Heart left ventricle (tissue), 16 donors: ENCODE data around the gene CADM2. TPM values are rescaled to one million over a fixed set of nuclear protein-coding genes. Genes with fewer than 3 reads are reported as not detected.

Experiments
- ATAC-seq, 4 donors: fragments of 200-7000 bp; cut with Tn5 transposase; one replicate each; pipeline ENCODE4 v1.9.1; 2020 to 2022; ENCODE audit warnings: moderate library complexity in 4 of 4, mild to moderate bottlenecking in 3 of 4, moderate number of reproducible peaks in 1 of 4
- DNase-seq, 5 donors: peaks; one replicate each; pipeline ENCODE4 v3.0.0-alpha.2; 2020
- H3K27ac ChIP-seq, 12 donors: fragments of 200-600 bp; sonication (generic) in 4 of 12; one replicate each; pipeline versions ENCODE4 v1.5.0 to v1.8.0; 2016 to 2022; ENCODE audit warnings: mild to moderate bottlenecking in 2 of 12
- H3K27me3 ChIP-seq, 9 donors: fragments of 200-600 bp; sonication (generic) in 2 of 9; one replicate each; pipeline versions ENCODE4 v1.5.1 to v1.8.0; 2016 to 2022; ENCODE audit warnings: mild to moderate bottlenecking in 3 of 9
- H3K36me3 ChIP-seq, 9 donors: fragments of 200-600 bp; sonication (generic) in 2 of 9; one replicate each; pipeline versions ENCODE4 v1.5.0 to v1.8.0; 2018 to 2022; ENCODE audit warnings: mild to moderate bottlenecking in 2 of 9
- H3K4me1 ChIP-seq, 12 donors: fragments of 200-600 bp; sonication (generic) in 4 of 12; one replicate each; pipeline versions ENCODE4 v1.5.0 to v1.8.0; 2016 to 2022; ENCODE audit warnings: mild to moderate bottlenecking in 3 of 12
- H3K4me3 ChIP-seq, 12 donors: fragments of 200-600 bp; sonication (generic) in 4 of 12; one replicate each; pipeline versions ENCODE4 v1.5.0 to v1.8.0; 2017 to 2022; ENCODE audit warnings: mild to moderate bottlenecking in 9 of 12, moderate library complexity in 4 of 12
- H3K9me3 ChIP-seq, 12 donors: fragments of 200-600 bp; sonication (generic) in 4 of 12; one replicate each; pipeline versions ENCODE4 v1.5.0 to v1.8.0; 2016 to 2022; ENCODE audit warnings: mild to moderate bottlenecking in 1 of 12
- POLR2A ChIP-seq, 2 donors: fragments of 450-650 bp; IDR thresholded peaks; one replicate each; pipeline ENCODE4 v1.6.1; 2017; ENCODE audit warnings: antibody characterized with exemption in 2 of 2, mild to moderate bottlenecking in 2 of 2, moderate library complexity in 2 of 2
- WGBS, 4 donors: extraction: QIAGEN DNeasy Blood & Tissue Kit in 2 of 4; methylation state at CpG; one replicate each; pipeline versions ENCODE4 v1.1.5 to v1.1.7; 2013 to 2018; 5-methylcytosine and 5-hydroxymethylcytosine counted together
- intact Hi-C, 10 donors: fragments of 100-400 bp; cut with DNase I; formaldehyde crosslinking; loops; one replicate each; pipeline versions ENCODE4 v1.11.1 to v1.14.2; 2022
- polyA plus RNA-seq, 2 donors: library from polyadenylated mRNA; stranded (reverse); fragments of 200-250 nt; gene quantifications; one replicate each; pipeline ENCODE4 v1.2.3, GENCODE V29; 2013
- total RNA-seq, 9 donors: library from RNA; depleted of rRNA in 2 of 9; stranded (reverse); fragments of >200 nt in 2 of 9; fragmentation: NEBNext Ultra II Directional in 3 of 9; extraction: Animal tissue kit (Norgen Biotek cat#: 25700) in 3 of 9; gene quantifications; one replicate each; pipeline versions ENCODE4 v1.1.0 to v1.2.4, GENCODE V29; 2016 to 2023
- TF ChIP-seq, protein P1 (sequence below), 12 donors: fragments of 200-600 bp; sonication (generic) in 4 of 12; IDR thresholded peaks; one replicate each; pipeline versions ENCODE4 v1.5.0 to v1.8.0; 2018 to 2022; ENCODE audit warnings: antibody characterized with exemption in 12 of 12, mild to moderate bottlenecking in 5 of 12
- donor health status: ischemic (EF 13 %, LVEDD 7.1; RV severe dilation, severe dysfunction).
- donor health status: healthy with polysubstance abuse.
- donor health status: DM: no; HTN: yes; CAD: no.
- donor health status: DM: no; HTN: no; CAD: no.
- donor health status: ischemic (EF 25% LVEDD 6.9; RV normal size, moderate dysfunction).
- donor health status: ischemic (EF 25% LVEDD 5.7; RV mildly dilated, moderate dysfunction).
- donor health status: healthy.
- donor health status: DM: yes; HTN: yes; CAD: no.
- donor health status: ischemic (EF 35%, LVEDD 5.7; RV mildly dilated, moderate dysfunction).
- donor health status: nonischemic (EF 11% LVEDD 7.7; RV severe dilation, severe dysfunction).
- donor health status: DM: yes; HTN: yes; CAD: no.
- donor health status: PGD.
- donor health status: ischemic (EF 29% LVEDD 5.4; RV normal size, mild dysfunction).
- donor health status: nonischemic (EF 23%, LVEDD 6.1; RV moderate dilation, normal function).

Gene CADM2
- total and polyA plus RNA-seq, 11 donors: 0.19 to 2.3 (median 0.69) TPM

DNA sequence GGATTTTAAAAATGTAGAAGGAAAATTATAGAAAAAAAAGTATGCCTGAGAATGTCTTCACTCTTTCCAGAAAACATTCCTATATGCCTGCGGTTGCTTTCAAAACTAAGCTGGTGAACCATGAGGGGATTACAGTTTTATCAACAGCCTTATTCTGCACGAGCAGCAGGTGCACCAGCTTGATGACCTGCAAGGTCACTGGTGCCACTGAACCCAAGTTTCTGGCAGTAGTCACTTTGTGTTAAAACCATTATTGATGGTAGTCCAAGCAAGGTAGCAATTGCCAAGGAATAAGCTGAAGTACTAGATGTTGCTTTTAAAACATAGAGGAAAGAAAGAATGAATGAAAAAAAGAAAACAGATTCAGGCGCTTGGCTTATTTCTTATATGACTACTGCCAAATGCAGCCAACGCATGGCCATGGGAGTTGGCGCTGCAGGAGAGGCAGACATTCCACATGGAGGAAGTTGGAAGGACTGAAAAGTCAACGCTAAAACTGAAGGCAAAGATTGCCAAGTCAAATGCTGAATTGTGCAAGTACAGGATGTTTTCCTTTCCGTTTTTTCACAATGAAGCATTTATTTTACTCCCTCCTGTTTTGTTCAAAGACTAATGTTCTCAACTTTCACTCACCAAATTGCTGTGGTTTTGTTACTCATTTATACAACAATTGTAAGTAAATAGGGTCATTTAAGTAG, 601.4 kb downstream of the CADM2 start:
- Histone ChIP-seq H3K27me3 (no peaks in the 10 kb centered on the region), H3K4me3 (no peak overlapping the region), H3K27ac (no peak overlapping the region), H3K4me1 (no peaks in the 10 kb centered on the region), H3K9me3 (no peaks in the 10 kb centered on the region), H3K36me3 (no peaks in the 10 kb centered on the region)
- DNase-seq (peak in 3 of 5 donors; percentile 9 to 36 (median 32)), ATAC-seq (peak in 3 of 4 donors; percentile 57 to 87 (median 74))
- intact Hi-C loops: no loop called here
- TF ChIP-seq POLR2A (IDR thresholded peaks at IDR 0.05): no peak
- TF ChIP-seq, protein P1, sequence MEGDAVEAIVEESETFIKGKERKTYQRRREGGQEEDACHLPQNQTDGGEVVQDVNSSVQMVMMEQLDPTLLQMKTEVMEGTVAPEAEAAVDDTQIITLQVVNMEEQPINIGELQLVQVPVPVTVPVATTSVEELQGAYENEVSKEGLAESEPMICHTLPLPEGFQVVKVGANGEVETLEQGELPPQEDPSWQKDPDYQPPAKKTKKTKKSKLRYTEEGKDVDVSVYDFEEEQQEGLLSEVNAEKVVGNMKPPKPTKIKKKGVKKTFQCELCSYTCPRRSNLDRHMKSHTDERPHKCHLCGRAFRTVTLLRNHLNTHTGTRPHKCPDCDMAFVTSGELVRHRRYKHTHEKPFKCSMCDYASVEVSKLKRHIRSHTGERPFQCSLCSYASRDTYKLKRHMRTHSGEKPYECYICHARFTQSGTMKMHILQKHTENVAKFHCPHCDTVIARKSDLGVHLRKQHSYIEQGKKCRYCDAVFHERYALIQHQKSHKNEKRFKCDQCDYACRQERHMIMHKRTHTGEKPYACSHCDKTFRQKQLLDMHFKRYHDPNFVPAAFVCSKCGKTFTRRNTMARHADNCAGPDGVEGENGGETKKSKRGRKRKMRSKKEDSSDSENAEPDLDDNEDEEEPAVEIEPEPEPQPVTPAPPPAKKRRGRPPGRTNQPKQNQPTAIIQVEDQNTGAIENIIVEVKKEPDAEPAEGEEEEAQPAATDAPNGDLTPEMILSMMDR (IDR thresholded peaks at IDR 0.05): no peak
- WGBS, 4 donors: 36 to 49% (median 39%) methylated on average over 7 of the region's 7 CpGs

DNA sequence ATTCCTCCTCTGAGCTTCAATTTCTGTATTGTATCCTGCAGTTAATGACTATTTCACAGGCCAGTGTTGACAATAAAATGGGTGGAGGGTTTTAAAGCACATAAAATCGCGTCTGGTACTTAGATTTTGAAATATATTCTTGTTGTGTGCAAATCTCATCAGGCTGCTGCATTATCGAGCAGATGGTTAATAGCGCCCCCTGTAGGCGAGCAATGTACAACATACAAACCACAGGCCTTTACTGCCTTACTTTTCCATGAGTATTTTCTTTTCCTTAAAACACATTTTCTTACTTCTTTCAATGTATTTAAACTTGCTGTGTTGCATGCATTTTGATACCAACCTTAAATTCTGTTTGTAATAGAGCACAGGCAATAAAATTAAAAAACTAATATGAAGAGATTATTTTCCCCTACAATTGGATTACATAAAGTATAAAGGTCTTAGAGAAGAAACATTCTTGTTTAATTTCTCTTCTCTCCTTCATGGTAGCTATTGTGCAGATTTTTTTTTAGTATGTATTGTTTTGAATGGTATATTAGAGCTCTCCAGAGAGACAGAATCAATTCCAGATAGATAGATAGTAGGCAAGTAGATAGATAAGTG, 608.4 kb downstream of the CADM2 start:
- no peaks in the 10 kb centered on the region for H3K9me3 ChIP-seq
- no peak overlapping the region for H3K27ac ChIP-seq
- no peak for ATAC-seq
- H3K36me3 ChIP-seq: no peaks in the 10 kb centered on the region
- intact Hi-C loops: loop anchor here in 2 of 10 donors (1.0 to 5.0 kb wide), 2 partner anchors 9 to 265 kb away; no protein-coding TSS in a partner anchor
- H3K4me1 ChIP-seq: no peaks in the 10 kb centered on the region
- TF ChIP-seq, protein P1 (IDR thresholded peaks at IDR 0.05): peak; percentile 33 to 68 (median 58)
- no peak for TF ChIP-seq POLR2A (IDR thresholded peaks at IDR 0.05)
- 2 to 8% (median 3%) methylated on average over 5 of the region's 5 CpGs for WGBS, 4 donors
- H3K27me3 ChIP-seq: no peaks in the 10 kb centered on the region
- no peak overlapping the region for H3K4me3 ChIP-seq
- DNase-seq: peak in 3 of 5 donors; percentile 8 to 52 (median 35)

DNA sequence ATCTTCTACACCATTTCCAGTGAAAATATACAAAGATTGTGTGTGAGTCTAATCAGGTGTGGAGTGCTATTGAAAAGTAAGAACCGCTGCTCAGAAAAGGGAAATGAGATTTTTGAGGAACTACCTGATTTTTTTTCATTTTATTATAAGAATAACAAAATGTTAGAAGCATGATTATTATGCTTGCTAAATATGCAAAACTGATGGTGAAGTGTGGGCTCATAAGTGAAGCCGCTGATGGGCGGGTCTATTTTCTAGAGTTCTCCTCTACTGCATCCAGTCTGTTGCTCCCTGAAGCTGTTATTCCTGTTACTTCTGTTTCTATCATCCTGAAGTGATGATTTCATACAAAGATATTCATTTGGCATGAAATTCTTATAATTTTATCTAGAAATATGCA, 612.0 kb downstream of the CADM2 start:
- intact Hi-C loops: loop anchor here in 4 of 10 donors (5.0 to 10.0 kb wide), 3 partner anchors 269 to 1026 kb away; no protein-coding TSS in a partner anchor

DNA sequence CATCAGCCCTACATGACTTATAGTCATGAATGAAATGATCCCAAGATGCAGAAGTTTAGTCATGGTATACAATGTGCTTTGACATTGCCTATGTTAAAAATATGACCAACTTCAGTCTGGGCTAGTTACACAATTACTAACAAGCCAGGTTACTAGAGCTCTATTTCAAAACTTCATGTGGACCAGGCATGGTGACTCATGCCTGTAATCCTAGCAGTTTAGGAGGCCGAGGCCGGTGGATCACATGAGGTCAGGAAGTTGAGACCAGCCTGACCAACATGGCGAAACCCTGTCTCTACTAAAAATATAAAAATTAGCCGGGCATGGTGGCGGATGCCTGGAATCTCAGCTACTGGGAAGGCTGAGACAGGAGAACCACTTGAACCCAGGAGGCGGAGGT, 613.0 kb downstream of the CADM2 start:
- H3K4me3 ChIP-seq: no peak overlapping the region
- 89 to 95% (median 92%) methylated on average over 6 of the region's 6 CpGs for WGBS, 4 donors
- H3K27me3 ChIP-seq: no peaks in the 10 kb centered on the region
- H3K9me3 ChIP-seq: no peaks in the 10 kb centered on the region
- H3K4me1 ChIP-seq: no peaks in the 10 kb centered on the region
- no peaks in the 10 kb centered on the region for H3K36me3 ChIP-seq
- TF ChIP-seq POLR2A (IDR thresholded peaks at IDR 0.05): no peak
- TF ChIP-seq, protein P1 (IDR thresholded peaks at IDR 0.05): no peak
- intact Hi-C loops: loop anchor here in 4 of 10 donors (5.0 to 10.0 kb wide), 3 partner anchors 270 to 1027 kb away; no protein-coding TSS in a partner anchor
- ATAC-seq: no peak
- no peak for DNase-seq
- H3K27ac ChIP-seq: no peak overlapping the region

More for the DNA sequence above, 612.0 kb downstream of the CADM2 start:
- Histone ChIP-seq H3K27ac (no peak overlapping the region), H3K36me3 (no peaks in the 10 kb centered on the region), H3K9me3 (no peaks in the 10 kb centered on the region), H3K4me3 (no peak overlapping the region), H3K4me1 (no peaks in the 10 kb centered on the region), H3K27me3 (no peaks in the 10 kb centered on the region)
- ATAC-seq (no peak), DNase-seq (no peak)
- no peak for TF ChIP-seq POLR2A (IDR thresholded peaks at IDR 0.05)
- TF ChIP-seq, protein P1 (IDR thresholded peaks at IDR 0.05): no peak
- 87 to 96% (median 90%) methylated on average over 3 of the region's 3 CpGs for WGBS, 4 donors
